T-helper 1 cell (primary cell): ENCODE data around the gene DTNA.

Source experiments
- DNase-seq, 5 donors: peaks; one replicate each; pipeline ENCODE4 v3.0.0-alpha.2; 2012 to 2020

DTNA gene

DNA sequence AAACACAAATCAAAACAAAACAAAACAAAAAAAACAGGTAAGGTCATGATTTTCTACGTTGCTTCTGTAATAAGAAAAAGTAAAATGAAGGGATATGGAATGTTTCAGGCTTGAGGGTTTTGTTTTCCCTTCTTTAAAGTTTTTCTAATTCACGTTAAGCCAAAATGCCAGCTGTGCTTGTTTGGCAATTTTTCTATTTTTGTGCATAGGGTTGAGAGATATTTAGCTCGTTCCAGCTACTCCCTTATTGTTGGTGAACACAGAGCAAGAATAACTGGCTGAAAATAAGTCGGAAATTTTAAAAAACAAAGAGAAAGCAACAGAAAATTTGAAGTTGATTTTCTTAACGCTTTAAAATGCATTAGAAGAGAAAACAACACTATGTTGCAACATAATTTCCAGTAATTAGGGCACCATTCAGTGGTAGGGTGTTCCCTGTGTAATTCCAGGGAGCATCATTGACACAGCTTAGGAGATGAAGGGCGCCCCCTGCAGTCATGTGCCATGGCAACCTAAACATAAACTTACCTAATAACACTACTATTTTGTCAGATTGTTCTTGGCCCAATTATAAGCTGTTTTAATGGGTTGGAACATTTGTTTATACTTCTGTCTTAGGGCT is 99.5 kb downstream of the DTNA start:
- DNase-seq = no peak

DNA sequence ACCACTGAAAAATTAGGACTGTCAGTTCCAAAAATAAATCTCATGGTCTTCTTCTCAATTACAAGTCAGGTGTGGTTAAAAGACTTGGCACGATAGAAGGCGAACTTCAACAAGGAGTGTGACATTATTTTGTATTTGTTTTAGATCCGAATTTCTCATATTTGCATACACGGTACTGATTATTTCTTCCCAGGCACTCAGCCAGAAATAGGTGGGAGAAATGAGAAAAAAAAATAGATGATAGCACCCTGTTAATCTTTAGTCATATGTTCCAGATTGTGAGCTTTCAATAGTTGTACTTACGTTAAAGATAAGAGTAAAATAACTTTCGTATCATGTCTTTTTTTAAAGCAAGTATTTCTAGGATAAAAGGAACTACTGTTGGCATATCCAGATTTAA is 106.1 kb downstream of the DTNA start:
- no peak for DNase-seq

DNA sequence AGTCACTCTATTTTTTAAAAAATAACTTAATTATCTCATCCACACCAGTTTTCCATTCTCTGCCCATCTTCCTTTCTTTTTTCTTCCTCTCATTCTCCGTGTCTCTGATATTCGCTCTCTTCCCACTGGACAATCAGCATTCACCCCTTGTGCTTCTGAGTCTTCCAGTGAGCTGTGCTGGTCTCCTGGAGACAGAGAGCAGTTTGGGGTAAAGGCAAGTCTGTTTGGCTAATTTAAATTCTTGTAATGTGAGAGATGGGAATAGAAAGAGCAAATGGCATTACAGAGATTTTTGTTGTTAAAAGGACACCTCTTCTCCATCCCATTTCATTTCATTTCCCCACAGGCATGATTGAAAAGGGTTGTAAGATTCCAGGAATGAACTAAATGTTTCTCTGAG is 107.5 kb downstream of the DTNA start:
- no peak for DNase-seq

DNA sequence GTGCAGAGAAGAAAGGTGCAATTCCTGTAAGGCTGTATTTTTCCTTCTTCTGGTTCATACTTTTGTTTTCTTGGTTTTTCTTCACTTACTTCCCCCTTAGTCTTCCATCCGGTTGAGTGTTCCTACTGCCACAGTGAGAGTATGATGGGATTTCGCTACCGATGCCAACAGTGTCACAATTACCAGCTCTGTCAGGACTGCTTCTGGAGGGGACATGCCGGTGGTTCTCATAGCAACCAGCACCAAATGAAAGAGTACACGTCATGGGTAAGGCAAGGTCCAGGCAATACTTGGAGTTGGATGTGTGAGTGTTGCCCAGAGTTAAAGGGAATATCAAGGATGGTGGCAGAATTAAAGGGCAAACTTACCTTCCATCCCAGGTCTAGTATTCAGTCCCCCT is 108.0 kb downstream of the DTNA start:
- no peak for DNase-seq

GRCh38 chr18:34820360-34821065 is 110.4 kb downstream of the DTNA start:
- no peak for DNase-seq

- DNase-seq = no peak
These were observed 111.6 kb downstream of the DTNA start for GRCh38 chr18:34821669-34822210.

DNA sequence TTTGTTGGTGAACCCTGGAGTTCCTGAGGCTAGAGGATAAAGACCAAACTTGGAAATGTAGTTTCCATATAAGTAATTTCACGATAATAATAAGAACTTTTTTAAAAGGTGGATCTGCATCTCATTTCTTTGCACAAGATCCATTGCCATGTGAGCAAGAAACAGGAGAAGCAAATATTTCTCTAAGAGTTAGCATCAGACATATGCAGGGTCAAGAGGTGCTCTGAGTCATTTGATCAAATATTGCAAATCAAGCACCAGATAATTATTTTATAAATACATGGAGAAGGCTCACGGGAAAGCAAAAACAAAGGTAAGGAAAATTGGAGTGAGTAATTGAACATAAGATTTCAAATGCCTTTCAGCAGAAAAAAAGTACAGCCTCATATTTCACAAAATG is 118.0 kb downstream of the DTNA start:
- DNase-seq = no peak

GRCh38 chr18:34834897-34835296 is 124.8 kb downstream of the DTNA start:
- DNase-seq = peak in 1 of 5 donors; percentile 9

DNA sequence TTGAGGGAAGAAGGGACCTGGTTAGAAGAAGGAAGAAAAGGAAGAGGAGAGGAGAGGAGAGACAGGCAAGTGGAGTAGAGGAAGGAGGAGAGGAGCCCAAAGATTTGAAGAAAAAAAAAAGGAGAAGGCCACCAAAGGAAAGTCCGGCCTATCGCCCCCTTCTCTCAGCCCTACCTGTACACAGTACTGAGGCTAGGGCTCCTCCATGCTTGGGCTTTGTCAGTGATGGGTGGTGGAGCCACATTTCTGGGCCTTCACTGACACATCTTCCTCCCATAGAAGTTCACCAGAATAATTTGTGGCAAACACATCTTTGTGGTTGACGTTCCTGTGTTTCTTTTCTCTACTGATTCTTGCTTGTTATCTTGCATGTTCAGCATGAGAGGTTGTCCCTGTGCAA is 125.4 kb downstream of the DTNA start:
- DNase-seq = no peak

DNA sequence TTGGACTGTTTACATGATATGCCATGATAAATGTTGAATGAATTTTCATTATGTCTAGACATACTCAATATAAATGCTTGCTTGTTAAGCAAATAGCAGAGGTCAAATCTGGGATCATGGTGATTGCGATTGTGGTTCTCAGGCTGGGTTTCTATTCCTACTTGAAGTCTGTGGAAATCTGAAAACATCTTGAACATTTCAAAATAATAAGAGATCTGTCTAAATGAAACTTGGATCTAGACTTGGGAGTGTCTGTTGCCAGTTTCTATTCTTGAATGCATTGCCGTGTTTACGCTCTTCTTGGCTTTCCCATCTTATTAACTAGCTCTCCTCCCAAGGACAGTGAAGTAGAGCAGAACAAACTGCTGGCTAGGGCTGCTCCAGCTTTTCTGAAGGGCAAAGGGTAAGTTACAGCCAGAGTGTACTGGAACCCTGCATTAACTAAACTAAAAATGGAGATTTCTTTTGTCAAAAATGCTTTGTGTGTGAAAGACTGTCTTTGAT is 127.7 kb downstream of the DTNA start:
- no peak for DNase-seq

DNA sequence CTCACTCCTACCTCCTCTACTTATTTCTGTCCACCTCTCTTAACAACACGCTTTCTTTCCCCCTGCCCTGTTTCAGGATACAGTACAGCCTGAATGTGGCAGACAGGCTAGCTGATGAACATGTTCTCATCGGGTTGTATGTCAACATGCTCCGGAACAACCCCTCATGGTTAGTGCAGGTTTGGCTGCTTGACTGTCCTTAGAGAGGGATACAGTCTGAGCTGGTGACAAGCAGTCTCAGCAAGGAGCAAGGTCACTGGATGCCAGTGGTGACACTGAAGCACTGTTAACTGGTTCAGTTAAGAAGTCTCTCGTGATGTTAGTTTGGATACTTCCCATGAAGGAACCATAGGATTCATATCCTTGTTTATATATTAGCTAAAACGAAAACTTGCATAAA is 128.6 kb downstream of the DTNA start:
- DNase-seq = no peak

GRCh38 chr18:34840256-34840826 is 130.2 kb downstream of the DTNA start:
- no peak for DNase-seq

DNA sequence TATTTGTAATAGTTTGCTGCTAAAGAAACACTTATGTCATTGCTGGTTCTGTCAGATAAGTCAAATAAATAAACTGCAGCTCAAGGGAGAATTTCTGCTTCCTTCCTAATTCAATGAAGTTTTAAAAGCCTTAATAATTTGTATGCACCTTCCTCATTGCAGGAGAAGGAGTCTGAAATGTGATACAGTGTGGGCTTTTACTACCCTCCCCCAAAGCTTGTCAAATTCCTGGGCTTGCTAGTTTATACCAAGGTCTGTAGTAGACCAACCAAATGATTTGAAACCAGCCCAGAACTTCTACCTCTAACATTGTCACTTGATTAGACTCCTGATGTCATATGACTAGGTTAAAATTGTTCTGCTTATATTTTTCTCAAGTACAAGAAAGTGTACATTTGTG is 131.8 kb downstream of the DTNA start:
- no peak for DNase-seq

GRCh38 chr18:34844072-34844471 is 134.0 kb downstream of the DTNA start:
- DNase-seq = no peak

DNA sequence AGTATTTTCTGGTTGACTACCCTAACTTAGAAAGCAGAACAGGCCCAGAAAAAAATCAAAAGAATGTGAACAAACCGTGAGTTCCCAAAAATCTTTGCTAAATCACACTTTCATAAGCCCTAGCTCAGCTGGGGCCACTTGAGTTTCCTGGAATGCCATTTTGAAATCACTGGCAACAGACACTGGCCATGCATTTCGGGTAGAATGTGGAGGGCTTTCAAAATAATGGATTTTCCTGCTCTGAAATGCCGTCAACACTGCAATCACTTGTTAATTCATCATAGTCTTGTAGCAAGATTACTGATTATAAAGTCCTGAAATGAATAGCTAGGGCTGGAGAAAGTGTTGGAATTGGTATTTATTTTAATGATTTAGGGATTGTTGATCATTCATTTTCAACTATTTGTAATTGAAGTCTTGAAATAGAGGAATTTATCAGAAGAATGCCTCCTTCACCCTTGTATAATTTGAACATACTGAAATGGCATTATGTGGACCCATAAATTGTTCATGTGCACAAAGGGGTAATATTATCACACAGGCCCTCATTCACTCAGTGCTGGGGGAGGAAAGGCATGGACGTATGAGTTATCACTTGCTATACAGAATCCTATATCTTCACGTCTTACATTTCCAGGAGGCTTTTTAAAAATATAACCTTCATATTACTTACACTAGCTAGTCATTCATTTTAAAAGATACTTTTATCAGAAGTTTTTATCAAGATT is 134.8 kb downstream of the DTNA start:
- no peak for DNase-seq

GRCh38 chr18:34847408-34847807 is 137.3 kb downstream of the DTNA start:
- DNase-seq = no peak

DNA sequence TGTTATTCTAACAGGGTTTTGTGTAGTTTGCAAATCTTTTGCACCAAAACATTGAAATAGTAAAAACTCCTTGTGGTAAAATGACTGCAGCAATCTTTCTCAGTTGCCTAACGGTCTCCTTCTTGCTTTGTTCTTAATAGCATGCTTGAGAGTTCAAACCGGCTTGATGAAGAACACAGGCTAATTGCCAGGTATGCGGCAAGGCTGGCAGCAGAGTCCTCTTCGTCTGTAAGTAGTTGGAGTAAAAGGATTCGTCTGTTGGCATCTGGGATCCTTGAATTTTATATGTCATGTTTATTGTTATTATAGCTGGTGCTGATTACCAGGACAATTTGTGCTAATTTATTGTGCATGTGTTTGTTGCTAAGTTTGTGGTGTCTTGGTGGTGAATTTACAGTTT is 138.1 kb downstream of the DTNA start:
- no peak for DNase-seq

DNA sequence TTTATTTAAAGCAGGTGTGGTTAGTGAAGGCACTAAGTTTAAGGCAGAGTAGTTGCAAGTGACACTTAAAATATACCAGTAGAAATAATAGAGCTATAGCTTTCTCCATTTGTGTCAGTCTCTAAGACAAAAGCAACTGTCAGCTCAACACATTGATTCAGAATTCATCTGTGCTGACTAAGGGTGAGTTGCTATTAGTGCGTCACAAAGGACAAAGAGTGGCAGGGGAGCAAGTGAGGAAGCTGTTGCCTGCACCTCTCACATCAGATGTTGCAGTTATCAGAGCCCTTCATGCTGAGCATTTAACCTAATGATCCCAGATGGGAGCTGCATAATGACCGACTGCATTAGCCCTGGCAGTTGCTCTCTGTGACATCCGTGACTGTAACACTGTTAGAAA is 138.6 kb downstream of the DTNA start:
- DNase-seq = no peak

DNA sequence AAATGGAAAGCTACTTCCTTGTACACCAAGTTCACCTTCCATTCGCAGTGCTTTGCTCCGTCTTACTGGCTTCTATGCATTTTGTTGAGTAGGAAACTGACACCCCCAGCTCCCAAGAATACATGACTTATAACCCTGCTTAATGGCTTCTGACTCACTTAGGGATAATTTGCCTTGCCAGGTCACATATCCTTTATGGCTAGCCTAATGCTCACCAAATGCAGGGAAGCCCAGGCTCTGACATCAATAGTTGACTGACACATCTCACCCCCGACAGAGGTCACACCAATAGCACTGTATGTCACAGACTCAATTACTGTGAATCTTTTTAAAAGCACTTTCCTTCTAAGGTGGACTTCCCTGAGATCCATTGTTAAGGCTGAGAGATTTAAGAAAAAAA is 147.2 kb downstream of the DTNA start:
- DNase-seq = no peak

GRCh38 chr18:34858188-34858587 is 148.1 kb downstream of the DTNA start:
- no peak for DNase-seq

DNA sequence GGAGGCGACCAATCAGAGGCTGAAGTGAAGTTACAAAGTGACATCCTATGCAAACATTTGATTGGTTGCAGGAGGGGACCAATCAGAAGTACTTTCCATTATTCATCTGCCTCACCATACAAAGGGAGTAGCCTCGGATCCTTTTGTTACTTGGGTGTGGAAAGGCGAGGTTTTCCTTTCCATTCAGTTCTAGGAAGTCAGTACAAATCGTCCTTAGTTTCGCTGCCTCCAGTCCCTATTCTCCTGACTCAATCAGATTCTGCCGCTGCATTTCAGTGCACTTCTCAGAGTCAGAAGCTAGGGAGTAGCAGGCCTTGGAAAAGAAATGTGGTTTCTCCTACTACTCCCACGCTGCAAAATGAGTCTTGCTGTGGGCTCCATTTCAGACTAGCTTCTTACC is 149.4 kb downstream of the DTNA start:
- DNase-seq = no peak

DNA sequence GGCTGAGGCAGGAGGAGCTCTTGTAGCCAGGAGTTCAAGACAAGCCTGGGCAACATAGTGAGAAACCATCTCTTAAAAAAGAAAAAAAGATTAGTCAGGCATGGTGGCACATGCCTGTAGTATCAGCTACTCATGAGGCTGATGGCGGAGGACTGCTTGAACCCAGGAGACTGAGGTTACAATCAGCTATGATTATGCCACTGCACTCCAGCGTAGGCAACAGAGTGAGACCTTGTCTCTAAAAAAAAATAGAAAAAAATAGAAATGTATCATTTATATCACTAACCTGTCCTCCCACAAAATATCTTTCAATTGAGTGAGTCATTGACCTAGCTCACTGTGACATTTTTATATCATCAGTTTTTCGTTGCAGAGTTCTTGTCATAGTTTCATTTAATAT is 152.5 kb downstream of the DTNA start:
- DNase-seq = no peak

GRCh38 chr18:34863702-34864101 is 153.6 kb downstream of the DTNA start:
- no peak for DNase-seq
